ENCODE results near the gene ARHGAP24. TPM values are rescaled to one million over a fixed set of nuclear protein-coding genes. Genes with fewer than 3 reads are reported as not detected.

ARHGAP24 gene
- total RNA-seq, 2 experiments from 2014 or later = 0.30 to 0.53 TPM

- H3K27ac Mint-ChIP-seq = no peak overlapping the region
- no peaks in the 10 kb centered on the region for H3K36me3 Mint-ChIP-seq (ENCODE audit: low read depth)
- intact Hi-C loops (cut with DNase I, micrococcal nuclease) = no loop called here
- CTCF ChIA-PET = no interaction called here
- ATAC-seq (ENCODE audit: poor library complexity) = no peak
- no peaks in the 10 kb centered on the region for H3K27me3 Mint-ChIP-seq
- H3K4me1 Mint-ChIP-seq (ENCODE audit: low read depth) = no peaks in the 10 kb centered on the region
- no peak overlapping the region for H3K27ac ChIP-seq (ENCODE audit: low read depth in 1 of 2, low read length in 2 of 2)
- no peak for TF ChIP-seq CTCF (IDR thresholded peaks at IDR 0.05)
- POLR2A ChIA-PET = no interaction called here
- peaks cover 2% of the 10 kb centered on the region for H3K9me3 Mint-ChIP-seq
- no peaks in the 10 kb centered on the region for H3K27me3 ChIP-seq (ENCODE audit: control insufficient read depth in 1 of 2, insufficient read depth in 2 of 2, low read length in 2 of 2)
- no peaks in the 10 kb centered on the region for H3K4me1 ChIP-seq (ENCODE audit: insufficient read depth, low read length)
- H3K4me3 ChIP-seq (ENCODE audit: low read length) = no peak overlapping the region
- no peaks in the 10 kb centered on the region for H3K9me3 ChIP-seq (ENCODE audit: control insufficient read depth in 1 of 2, insufficient read depth in 1 of 2, low read length in 2 of 2)
- H3K36me3 ChIP-seq (ENCODE audit: insufficient read depth, low read length) = no peaks in the 10 kb centered on the region
- H3K4me3 Mint-ChIP-seq = no peak overlapping the region
- DNase-seq = no peak
Observed at GRCh38 chr4:85520765-85521749, 46.1 kb downstream of the ARHGAP24 start.

- CTCF ChIA-PET = no interaction called here
- TF ChIP-seq CTCF (IDR thresholded peaks at IDR 0.05) = no peak
- no peak overlapping the region for H3K27ac Mint-ChIP-seq
- no peaks in the 10 kb centered on the region for H3K36me3 Mint-ChIP-seq (ENCODE audit: low read depth)
- Histone ChIP-seq H3K9me3 (ENCODE audit: control insufficient read depth in 1 of 2, insufficient read depth in 1 of 2, low read length in 2 of 2) (no peaks in the 10 kb centered on the region), H3K27me3 (ENCODE audit: control insufficient read depth in 1 of 2, insufficient read depth in 2 of 2, low read length in 2 of 2) (no peaks in the 10 kb centered on the region), H3K27ac (ENCODE audit: low read depth in 1 of 2, low read length in 2 of 2) (no peak overlapping the region), H3K36me3 (ENCODE audit: insufficient read depth, low read length) (no peaks in the 10 kb centered on the region), H3K4me3 (ENCODE audit: low read length) (no peak overlapping the region), H3K4me1 (ENCODE audit: insufficient read depth, low read length) (no peaks in the 10 kb centered on the region)
- peaks cover 2% of the 10 kb centered on the region for H3K9me3 Mint-ChIP-seq
- ATAC-seq (ENCODE audit: poor library complexity) = no peak
- H3K4me3 Mint-ChIP-seq = no peak overlapping the region
- no peak for DNase-seq
- H3K27me3 Mint-ChIP-seq = no peaks in the 10 kb centered on the region
- POLR2A ChIA-PET = no interaction called here
- intact Hi-C loops (cut with DNase I, micrococcal nuclease) = no loop called here
- no peaks in the 10 kb centered on the region for H3K4me1 Mint-ChIP-seq (ENCODE audit: low read depth)
Observed at GRCh38 chr4:85522277-85522676, 47.3 kb downstream of the ARHGAP24 start.

- no peak overlapping the region for H3K4me3 Mint-ChIP-seq
- no peak overlapping the region for H3K27ac Mint-ChIP-seq
- no peak overlapping the region for H3K4me3 ChIP-seq (ENCODE audit: low read length)
- CTCF ChIA-PET = no interaction called here
- DNase-seq (no peak), ATAC-seq (ENCODE audit: poor library complexity) (no peak)
- H3K4me1 Mint-ChIP-seq (ENCODE audit: low read depth) = no peaks in the 10 kb centered on the region
- no peaks in the 10 kb centered on the region for H3K9me3 ChIP-seq (ENCODE audit: control insufficient read depth in 1 of 2, insufficient read depth in 1 of 2, low read length in 2 of 2)
- peaks cover 2% of the 10 kb centered on the region for H3K9me3 Mint-ChIP-seq
- POLR2A ChIA-PET = no interaction called here
- no peak for TF ChIP-seq CTCF (IDR thresholded peaks at IDR 0.05)
- H3K27me3 ChIP-seq (ENCODE audit: control insufficient read depth in 1 of 2, insufficient read depth in 2 of 2, low read length in 2 of 2) = no peaks in the 10 kb centered on the region
- no peak overlapping the region for H3K27ac ChIP-seq (ENCODE audit: low read depth in 1 of 2, low read length in 2 of 2)
- no peaks in the 10 kb centered on the region for H3K36me3 Mint-ChIP-seq (ENCODE audit: low read depth)
- no peaks in the 10 kb centered on the region for H3K27me3 Mint-ChIP-seq
- H3K4me1 ChIP-seq (ENCODE audit: insufficient read depth, low read length) = no peaks in the 10 kb centered on the region
- H3K36me3 ChIP-seq (ENCODE audit: insufficient read depth, low read length) = no peaks in the 10 kb centered on the region
- intact Hi-C loops (cut with DNase I, micrococcal nuclease) = no loop called here
Observed at GRCh38 chr4:85522836-85523235, 47.9 kb downstream of the ARHGAP24 start.

All from CD4-positive, alpha-beta T cell (primary cell).